Gastrocnemius medialis (tissue), 4 donors: ENCODE measurements around the gene PLRG1. TPM values are rescaled to one million over a fixed set of nuclear protein-coding genes. Genes with fewer than 3 reads are reported as not detected.

ENCODE experiments used
- ATAC-seq, 2 donors: fragments of 150-250 bp; one replicate each; pipeline ENCODE4 v1.9.1; 2016
- DNase-seq, 2 donors: peaks; one replicate each; pipeline ENCODE4 v3.0.0-alpha.2; 2019
- H3K27ac ChIP-seq, 4 donors: fragments of 200-600 bp; sonication (generic); 1 replicate in 1 of 4; 2 replicates in 3 of 4; pipeline ENCODE4 v1.5.1; 2016 to 2018; ENCODE audit warnings: mild to moderate bottlenecking in 2 of 4, moderate library complexity in 1 of 4
- H3K27me3 ChIP-seq, 3 donors: fragments of 200-600 bp; sonication (generic) in 2 of 3; 1 replicate in 1 of 3; 2 replicates in 2 of 3; pipeline versions ENCODE4 v1.5.1 to v1.6.0; 2016 to 2019; ENCODE audit warnings: mild to moderate bottlenecking in 1 of 3, moderate library complexity in 1 of 3
- H3K36me3 ChIP-seq, 2 donors: fragments of 200-600 bp; sonication (generic) in 1 of 2; one replicate each; pipeline ENCODE4 v1.5.1; 2017 to 2018
- H3K4me1 ChIP-seq, 2 donors: fragments of 200-600 bp; sonication (generic) in 1 of 2; one replicate each; pipeline ENCODE4 v1.5.1; 2016 to 2017; ENCODE audit warnings: mild to moderate bottlenecking in 2 of 2
- H3K4me3 ChIP-seq, 4 donors: fragments of 200-600 bp; sonication (generic) in 3 of 4; 1 replicate in 1 of 4; 2 replicates in 3 of 4; pipeline ENCODE4 v1.5.1; 2016 to 2019; ENCODE audit warnings: mild to moderate bottlenecking in 2 of 4
- H3K9me3 ChIP-seq, 3 donors: fragments of 200-600 bp; sonication (generic) in 2 of 3; 1 replicate in 1 of 3; 2 replicates in 2 of 3; pipeline ENCODE4 v1.5.1; 2016 to 2019
- POLR2A ChIP-seq, 2 donors: fragments of 450-650 bp; IDR thresholded peaks; one replicate each; pipeline ENCODE4 v1.6.1; 2017; ENCODE audit warnings: antibody characterized with exemption in 2 of 2, mild to moderate bottlenecking in 2 of 2, moderate library complexity in 2 of 2
- in situ Hi-C, 4 donors: fragments of 200-750 bp; cut with MboI; loops; one replicate each; pipeline versions ENCODE4 v1.15.0 to v1.8.0; 2017; ENCODE audit warnings: low sequenced_read_pairs in 4 of 4
- intact Hi-C: fragments of 100-400 bp; cut with DNase I; formaldehyde crosslinking; loops from one replicate; pipeline ENCODE4 v1.15.1; 2023; ENCODE audit warnings: low total_unique reads
- total RNA-seq, 4 donors: library from RNA; depleted of rRNA; stranded (reverse); fragments of >200 nt; gene quantifications; one replicate each; pipeline versions ENCODE4 v1.1.0 to v1.2.3, GENCODE V29; 2016
- TF ChIP-seq, protein P1 (sequence below), 5 experiments: fragments of 450-650 bp in 3 of 5; fragments of 200-600 bp in 2 of 5; sonication (generic) in 2 of 5; IDR thresholded peaks in 4 of 5; conservative IDR thresholded peaks in 1 of 5; 1 replicate in 4 of 5; 2 replicates in 1 of 5; pipeline ENCODE4 v1.5.1; 2016 to 2019; ENCODE audit warnings: antibody characterized with exemption in 5 of 5, mild to moderate bottlenecking in 3 of 5, moderate library complexity in 3 of 5

Gene PLRG1
- total RNA-seq, 4 donors from 2014 or later, result 30.7 to 41.3 (median 35.4) TPM

DNA sequence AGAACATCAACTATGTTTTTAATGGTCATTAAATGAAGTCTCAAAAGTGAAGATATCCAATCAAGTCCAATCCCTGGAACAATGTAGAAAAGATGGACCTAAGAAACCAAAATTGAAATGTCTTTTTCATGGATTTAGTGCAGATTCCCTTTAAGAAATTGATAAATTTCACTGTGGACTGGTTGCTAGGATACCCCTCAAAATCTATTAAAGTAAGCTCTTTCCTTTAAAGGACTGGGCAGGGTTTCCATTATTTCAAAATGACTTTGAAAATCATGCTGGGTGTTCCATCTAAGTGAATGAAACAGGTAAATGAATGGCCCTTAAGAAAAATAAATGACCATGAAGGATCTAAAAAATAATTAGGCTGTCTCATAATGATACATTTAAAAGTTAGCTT is 28.6 kb downstream of the PLRG1 start:
- H3K36me3 ChIP-seq, result no peaks in the 10 kb centered on the region
- no peaks in the 10 kb centered on the region for H3K4me1 ChIP-seq
- H3K27ac ChIP-seq, result no peak overlapping the region
- no peaks in the 10 kb centered on the region for H3K27me3 ChIP-seq
- in situ Hi-C loops, result no loop called here
- TF ChIP-seq, protein P1, sequence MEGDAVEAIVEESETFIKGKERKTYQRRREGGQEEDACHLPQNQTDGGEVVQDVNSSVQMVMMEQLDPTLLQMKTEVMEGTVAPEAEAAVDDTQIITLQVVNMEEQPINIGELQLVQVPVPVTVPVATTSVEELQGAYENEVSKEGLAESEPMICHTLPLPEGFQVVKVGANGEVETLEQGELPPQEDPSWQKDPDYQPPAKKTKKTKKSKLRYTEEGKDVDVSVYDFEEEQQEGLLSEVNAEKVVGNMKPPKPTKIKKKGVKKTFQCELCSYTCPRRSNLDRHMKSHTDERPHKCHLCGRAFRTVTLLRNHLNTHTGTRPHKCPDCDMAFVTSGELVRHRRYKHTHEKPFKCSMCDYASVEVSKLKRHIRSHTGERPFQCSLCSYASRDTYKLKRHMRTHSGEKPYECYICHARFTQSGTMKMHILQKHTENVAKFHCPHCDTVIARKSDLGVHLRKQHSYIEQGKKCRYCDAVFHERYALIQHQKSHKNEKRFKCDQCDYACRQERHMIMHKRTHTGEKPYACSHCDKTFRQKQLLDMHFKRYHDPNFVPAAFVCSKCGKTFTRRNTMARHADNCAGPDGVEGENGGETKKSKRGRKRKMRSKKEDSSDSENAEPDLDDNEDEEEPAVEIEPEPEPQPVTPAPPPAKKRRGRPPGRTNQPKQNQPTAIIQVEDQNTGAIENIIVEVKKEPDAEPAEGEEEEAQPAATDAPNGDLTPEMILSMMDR (IDR thresholded peaks at IDR 0.05 in 4 of 5, conservative IDR thresholded peaks at IDR 0.05 in 1 of 5), result no peak
- TF ChIP-seq POLR2A (IDR thresholded peaks at IDR 0.05), result no peak
- no peak for ATAC-seq
- no peak overlapping the region for H3K4me3 ChIP-seq
- no peaks in the 10 kb centered on the region for H3K9me3 ChIP-seq
- DNase-seq, result no peak
- intact Hi-C loops, result no loop called here

DNA sequence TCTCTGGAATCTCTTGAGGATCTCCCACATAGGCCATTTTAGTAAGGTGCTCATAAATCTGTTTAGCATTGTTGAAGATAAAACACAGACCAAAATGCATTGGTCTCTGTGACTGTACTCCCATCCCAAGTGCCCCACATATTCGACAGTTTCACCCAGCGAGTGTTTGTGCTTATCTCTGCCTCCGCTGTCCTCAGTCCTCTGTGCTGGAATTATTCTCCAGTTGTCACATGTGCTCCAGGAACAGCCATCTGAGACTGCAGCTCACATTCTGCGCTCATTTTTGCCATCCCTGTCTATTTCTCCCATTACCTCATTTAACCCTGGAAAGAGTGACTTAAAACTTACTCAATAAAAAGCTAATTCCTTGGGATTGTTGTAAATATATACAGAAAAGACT is 31.0 kb downstream of the PLRG1 start:
- intact Hi-C loops, result no loop called here
- Histone ChIP-seq H3K36me3 (no peaks in the 10 kb centered on the region), H3K27me3 (no peaks in the 10 kb centered on the region), H3K27ac (no peak overlapping the region), H3K9me3 (no peaks in the 10 kb centered on the region), H3K4me3 (no peak overlapping the region), H3K4me1 (no peaks in the 10 kb centered on the region)
- no peak for ATAC-seq
- TF ChIP-seq, protein P1 (IDR thresholded peaks at IDR 0.05 in 4 of 5, conservative IDR thresholded peaks at IDR 0.05 in 1 of 5), result no peak
- TF ChIP-seq POLR2A (IDR thresholded peaks at IDR 0.05), result no peak
- no peak for DNase-seq
- in situ Hi-C loops, result no loop called here

DNA sequence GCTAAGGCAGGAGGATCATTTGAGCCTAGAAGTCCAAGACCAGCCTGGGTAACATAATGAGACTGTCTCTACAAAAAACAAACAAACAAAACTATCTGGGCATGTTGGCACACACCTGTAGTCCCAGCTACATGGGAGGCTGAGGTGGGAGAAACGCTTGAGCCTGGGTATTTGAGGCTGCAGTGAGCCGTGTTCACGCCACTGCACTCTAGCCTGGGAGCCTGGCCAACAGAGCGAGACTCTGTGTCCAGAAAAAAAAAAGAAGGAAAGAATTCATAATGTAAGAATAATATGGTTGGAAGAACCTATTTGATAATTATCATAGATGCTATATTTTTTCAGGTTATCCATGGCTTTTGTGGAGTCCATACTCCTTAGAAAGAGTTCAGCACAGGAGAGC is 32.6 kb downstream of the PLRG1 start:
- H3K9me3 ChIP-seq, result no peaks in the 10 kb centered on the region
- H3K27ac ChIP-seq, result no peak overlapping the region
- no peak for DNase-seq
- no peak for TF ChIP-seq POLR2A (IDR thresholded peaks at IDR 0.05)
- TF ChIP-seq, protein P1 (IDR thresholded peaks at IDR 0.05 in 4 of 5, conservative IDR thresholded peaks at IDR 0.05 in 1 of 5), result no peak
- no peaks in the 10 kb centered on the region for H3K36me3 ChIP-seq
- intact Hi-C loops (no loop called here), in situ Hi-C loops (no loop called here)
- H3K4me1 ChIP-seq, result no peaks in the 10 kb centered on the region
- no peak for ATAC-seq
- no peak overlapping the region for H3K4me3 ChIP-seq
- no peaks in the 10 kb centered on the region for H3K27me3 ChIP-seq

DNA sequence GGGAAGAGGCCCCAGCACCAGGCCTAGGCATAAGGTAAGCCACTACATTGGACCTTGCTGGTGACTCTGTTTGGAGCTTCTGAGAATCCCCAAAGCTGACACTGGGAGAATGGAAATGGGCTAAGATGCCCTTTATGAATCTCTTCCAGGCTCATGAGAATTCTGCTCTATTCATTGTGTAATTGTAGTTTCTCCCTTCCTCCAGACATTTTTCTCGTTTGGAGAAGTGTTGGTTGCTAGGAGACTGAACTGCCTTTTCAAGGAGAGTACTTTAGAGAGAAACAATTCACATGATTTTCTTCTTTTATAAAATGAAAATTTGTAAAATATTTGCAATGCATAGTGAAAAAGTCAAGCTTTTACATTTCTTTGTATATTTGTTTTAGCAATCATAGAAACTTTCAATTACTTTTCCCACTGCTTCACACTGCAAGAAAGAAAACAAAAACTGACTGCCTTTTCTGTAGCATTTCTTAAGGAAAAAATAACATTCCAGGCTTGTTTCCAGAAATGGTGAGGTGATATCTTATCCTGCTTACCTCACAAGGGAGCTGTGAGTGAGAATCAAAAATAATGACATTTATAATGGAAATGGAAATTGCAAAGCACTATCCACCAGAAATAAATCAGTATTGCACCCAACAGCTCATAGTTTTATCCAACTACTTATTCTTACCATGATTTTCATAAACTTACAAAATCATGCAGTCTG is 33.7 kb downstream of the PLRG1 start:
- no peaks in the 10 kb centered on the region for H3K36me3 ChIP-seq
- no peaks in the 10 kb centered on the region for H3K4me1 ChIP-seq
- intact Hi-C loops, result no loop called here
- no peaks in the 10 kb centered on the region for H3K27me3 ChIP-seq
- TF ChIP-seq, protein P1 (IDR thresholded peaks at IDR 0.05 in 4 of 5, conservative IDR thresholded peaks at IDR 0.05 in 1 of 5), result no peak
- no peak for TF ChIP-seq POLR2A (IDR thresholded peaks at IDR 0.05)
- no peak overlapping the region for H3K4me3 ChIP-seq
- in situ Hi-C loops, result no loop called here
- DNase-seq (no peak), ATAC-seq (no peak)
- H3K27ac ChIP-seq, result no peak overlapping the region
- no peaks in the 10 kb centered on the region for H3K9me3 ChIP-seq

DNA sequence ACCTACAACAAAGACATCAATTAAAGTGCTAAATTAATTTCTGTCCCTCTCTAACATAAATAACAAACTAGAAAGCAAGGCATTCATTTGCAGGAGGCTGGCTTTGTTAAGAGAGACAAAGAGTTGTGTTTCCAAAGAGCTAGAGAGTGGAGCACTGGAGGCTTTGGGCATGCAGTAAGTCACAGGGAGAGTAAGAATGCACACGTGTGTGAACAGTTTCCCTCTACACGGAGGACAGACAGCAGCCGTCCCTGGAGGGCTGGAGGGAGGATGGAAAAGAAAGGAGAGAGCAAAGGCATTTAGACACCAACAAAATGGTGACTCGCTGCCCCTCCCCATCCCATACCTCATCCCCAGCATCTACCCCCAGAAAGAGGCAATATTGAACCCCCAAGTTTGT is 38.2 kb downstream of the PLRG1 start:
- in situ Hi-C loops (no loop called here), intact Hi-C loops (no loop called here)
- Histone ChIP-seq H3K9me3 (no peaks in the 10 kb centered on the region), H3K27ac (no peak overlapping the region), H3K27me3 (no peaks in the 10 kb centered on the region), H3K4me1 (no peaks in the 10 kb centered on the region), H3K36me3 (no peaks in the 10 kb centered on the region), H3K4me3 (no peak overlapping the region)
- TF ChIP-seq, protein P1 (IDR thresholded peaks at IDR 0.05 in 4 of 5, conservative IDR thresholded peaks at IDR 0.05 in 1 of 5), result no peak
- TF ChIP-seq POLR2A (IDR thresholded peaks at IDR 0.05), result no peak
- ATAC-seq, result no peak
- DNase-seq, result no peak
